HepG2 (cell line): ENCODE data around the gene SMAD3. TPM values are rescaled to one million over a fixed set of nuclear protein-coding genes. Genes with fewer than 3 reads are reported as not detected.

Experiments used
- AKAP8 ChIP-seq: sonication (generic); formaldehyde crosslinking; IDR thresholded peaks from 2 replicates; pipeline ENCODE4 v1.5.1; 2020; ENCODE audit warnings: mild to moderate bottlenecking, missing genetic modification reagents
- ARHGAP35 ChIP-seq: sonication (generic); formaldehyde crosslinking; IDR thresholded peaks from 2 replicates; pipeline ENCODE4 v1.9.0; 2022; ENCODE audit warnings: mild to moderate bottlenecking, inconsistent platforms, moderate library complexity, missing genetic modification reagents, borderline replicate concordance
- FOXA3 ChIP-seq: IDR thresholded peaks from 2 replicates; pipeline ENCODE4 v1.6.1; 2016; ENCODE audit warnings: missing genetic modification reagents, missing compliant biosample characterization
- FOXJ3 ChIP-seq: sonication (generic); formaldehyde crosslinking; IDR thresholded peaks from 2 replicates; pipeline ENCODE4 v1.4.0; 2020; ENCODE audit warnings: missing genetic modification reagents, mild to moderate bottlenecking, borderline replicate concordance
- FOXO1 ChIP-seq: sonication (generic); formaldehyde crosslinking; IDR thresholded peaks from 2 replicates; pipeline ENCODE4 v1.4.0; 2020; ENCODE audit warnings: missing genetic modification reagents
- HDAC2 ChIP-seq: sonication (generic); formaldehyde crosslinking; IDR thresholded peaks from 2 replicates; pipeline ENCODE4 v1.4.0; 2020; ENCODE audit warnings: missing genetic modification reagents
- LRRFIP1 ChIP-seq: sonication (generic); formaldehyde crosslinking; conservative IDR thresholded peaks from 2 replicates; pipeline ENCODE4 v1.4.0; 2020; ENCODE audit warnings: missing genetic modification reagents
- NFKBIZ ChIP-seq: IDR thresholded peaks from 2 replicates; pipeline ENCODE4 v1.6.1; 2018; ENCODE audit warnings: missing genetic modification reagents, missing compliant biosample characterization
- NR2F1 ChIP-seq, 2 experiments: fragments of 450-650 bp in 1 of 2; formaldehyde crosslinking in 1 of 2; IDR thresholded peaks; 2 replicates each; pipeline versions ENCODE4 v1.5.0 to v1.6.1; 2016 to 2020; ENCODE audit warnings: mild to moderate bottlenecking in 1 of 2, missing compliant biosample characterization in 1 of 2, missing genetic modification reagents in 1 of 2, moderate library complexity in 1 of 2
- PATZ1 ChIP-seq: sonication (generic); formaldehyde crosslinking; IDR thresholded peaks from 2 replicates; pipeline ENCODE4 v1.4.0; 2020; ENCODE audit warnings: missing genetic modification reagents
- REXO4 ChIP-seq: sonication (generic); formaldehyde crosslinking; IDR thresholded peaks from 2 replicates; pipeline ENCODE4 v1.8.0; 2022; ENCODE audit warnings: missing genetic modification reagents, mild to moderate bottlenecking, borderline replicate concordance
- ZFP1 ChIP-seq: IDR thresholded peaks from 2 replicates; pipeline ENCODE4 v1.6.1; 2016
- ZNF136 ChIP-seq: sonication (generic); formaldehyde crosslinking; IDR thresholded peaks from 2 replicates; pipeline ENCODE4 v1.8.1; 2022; ENCODE audit warnings: low read depth, mild to moderate bottlenecking, moderate library complexity, missing genetic modification reagents
- ZNF350 ChIP-seq: sonication (generic); formaldehyde crosslinking; IDR thresholded peaks from 2 replicates; pipeline ENCODE4 v1.4.0; 2020; ENCODE audit warnings: mild to moderate bottlenecking, low read depth, missing genetic modification reagents, borderline replicate concordance
- ZNF503 ChIP-seq: sonication (generic); formaldehyde crosslinking; IDR thresholded peaks from 2 replicates; pipeline ENCODE4 v1.4.0; 2020; ENCODE audit warnings: missing genetic modification reagents
- ZNF574 ChIP-seq: sonication (generic); formaldehyde crosslinking; IDR thresholded peaks from 2 replicates; pipeline ENCODE4 v1.4.0; 2020; ENCODE audit warnings: missing genetic modification reagents
- ZNF761 ChIP-seq: sonication (generic); formaldehyde crosslinking; conservative IDR thresholded peaks from 2 replicates; pipeline ENCODE4 v1.4.0; 2020; ENCODE audit warnings: mild to moderate bottlenecking, missing genetic modification reagents
- ZSCAN12 ChIP-seq: sonication (generic); formaldehyde crosslinking; IDR thresholded peaks from 2 replicates; pipeline ENCODE4 v1.9.0; 2021; ENCODE audit warnings: mild to moderate bottlenecking, missing genetic modification reagents
- polyA plus RNA-seq, 8 experiments: library from polyadenylated mRNA; depleted of rRNA in 3 of 8; stranded (reverse) in 7 of 8; unstranded in 1 of 8; fragments of >200 nt; fragmentation: Illumina TruSeq in 4 of 8; extraction: Trizol in 4 of 8; gene quantifications; 2 replicates each; pipeline versions ENCODE4 v1.2.1 to v1.2.3, GENCODE V29; 2011 to 2016; ENCODE audit warnings: low read depth in 4 of 8, missing spikeins in 1 of 8, mixed read lengths in 1 of 8; ENCODE audit not compliant: insufficient read depth in 1 of 8
- total RNA-seq, 5 experiments: library from RNA; depleted of rRNA; stranded (reverse); fragments of >200 nt; fragmentation: Illumina TruSeq; extraction: Trizol; gene quantifications; 2 replicates each; pipeline ENCODE4 v1.2.3, GENCODE V29; 2016; ENCODE audit warnings: low read depth in 1 of 5

The SMAD3 gene
- total and polyA plus RNA-seq, 2 of the 13 experiments (the other 11 are each of a cell fraction or from before 2014, with no cell fraction given) = 8.6 to 56.3 TPM

- TF ChIP-seq ZNF136 (CRISPR knock-in tag) (0 out of 2 replicates have a peak, but pooled peaks have one; percentile 36), ZNF503 (CRISPR knock-in tag) (peak; percentile 65; the same call in 1 of the 2 replicates), HDAC2 (peak; percentile 83), NFKBIZ (CRISPR knock-in tag) (0 out of 2 replicates have a peak, but pooled peaks have one; percentile 17), REXO4 (CRISPR knock-in tag) (no peak), LRRFIP1 (CRISPR knock-in tag) (no peak), FOXO1 (CRISPR knock-in tag) (peak; percentile 90), ZSCAN12 (CRISPR knock-in tag) (no peak), ARHGAP35 (CRISPR knock-in tag) (0 out of 2 replicates have a peak, but pooled peaks have one; percentile 35), AKAP8 (CRISPR knock-in tag) (peak; percentile 79; the same call in 1 of the 2 replicates), FOXJ3 (CRISPR knock-in tag) (peak; percentile 81; the same call in 1 of the 2 replicates), PATZ1 (CRISPR knock-in tag) (peak; percentile 20; the same call in 1 of the 2 replicates), ZNF350 (CRISPR knock-in tag) (peak; percentile 85), FOXA3 (peak; percentile 95), NR2F1 (CRISPR knock-in tag; IDR thresholded peaks at IDR 0.05) (peak; percentile 35 to 71; a peak in 2 of 4 replicates), ZNF761 (CRISPR knock-in tag) (no peak), ZNF574 (peak; percentile 32; the same call in 1 of the 2 replicates), ZFP1 (CRISPR knock-in tag) (peak; percentile 54; the same call in 1 of the 2 replicates)
Measured at GRCh38 chr15:67030036-67030762, 35.2 kb upstream of the SMAD3 start (continued).
